Measurements from ENCODE around the gene CCR1.

The CCR1 gene

GRCh38 chr3:46154311-46154710, 53.8 kb downstream of the CCR1 start:
- no peaks in the 10 kb centered on the region for H3K36me3 ChIP-seq (ENCODE audit: control insufficient read depth, low read length)
- no peaks in the 10 kb centered on the region for H3K79me2 ChIP-seq (ENCODE audit: control insufficient read depth, low read length)
- no peak overlapping the region for H3K4me3 ChIP-seq (ENCODE audit: low read length)
- H3K9me3 ChIP-seq (ENCODE audit: control insufficient read depth, insufficient read depth, low read length) = no peaks in the 10 kb centered on the region
- no peaks in the 10 kb centered on the region for H3F3A ChIP-seq (ENCODE audit: control insufficient read depth, insufficient read depth)
- no peak overlapping the region for H3K4me2 ChIP-seq (ENCODE audit: low read length)
- no peaks in the 10 kb centered on the region for H4K20me1 ChIP-seq (ENCODE audit: control insufficient read depth, insufficient read depth, low read depth, low read length)
- no peaks in the 10 kb centered on the region for H3K4me1 ChIP-seq (ENCODE audit: control insufficient read depth, low read length)
- no peaks in the 10 kb centered on the region for H3K27me3 ChIP-seq (ENCODE audit: control insufficient read depth, low read length)
- TF ChIP-seq EZH2phosphoT487 (IDR thresholded peaks at IDR 0.05; ENCODE audit: borderline replicate concordance, low read length) (no peak), CTCF (IDR thresholded peaks at IDR 0.05; ENCODE audit: low read depth, low read length, poor library complexity, severe bottlenecking) (no peak)
- H3K27ac ChIP-seq (ENCODE audit: low read depth, low read length) = no peak overlapping the region
- H3K9me2 ChIP-seq (replicated peaks; ENCODE audit: control insufficient read depth, low read length) = no peaks in the 10 kb centered on the region
